Upper lobe of left lung (tissue), 6 donors: ENCODE data around the gene CERKL. TPM values are rescaled to one million over a fixed set of nuclear protein-coding genes. Genes with fewer than 3 reads are reported as not detected.

ENCODE experiments used
- ATAC-seq, 2 donors: fragments of 200-7000 bp; cut with Tn5 transposase; one replicate each; pipeline ENCODE4 v1.9.1; 2022; ENCODE audit warnings: mild to moderate bottlenecking in 2 of 2, moderate library complexity in 2 of 2; ENCODE audit not compliant: low FRiP score in 2 of 2
- DNase-seq, 2 donors: peaks; one replicate each; pipeline ENCODE4 v3.0.0-alpha.2; 2019 to 2020
- H3K27ac ChIP-seq, 4 donors: fragments of 200-600 bp; sonication (generic); one replicate each; pipeline ENCODE4 v1.5.1; 2016 to 2019
- H3K27me3 ChIP-seq, 4 donors: fragments of 200-600 bp; sonication (generic); one replicate each; pipeline ENCODE4 v1.5.1; 2017 to 2019
- H3K36me3 ChIP-seq, 4 donors: fragments of 200-600 bp; sonication (generic); one replicate each; pipeline ENCODE4 v1.5.1; 2016 to 2019
- H3K4me1 ChIP-seq, 4 donors: fragments of 200-600 bp; sonication (generic); one replicate each; pipeline ENCODE4 v1.5.1; 2018 to 2019
- H3K4me3 ChIP-seq, 4 donors: fragments of 200-600 bp; sonication (generic); one replicate each; pipeline ENCODE4 v1.5.1; 2017 to 2019; ENCODE audit warnings: mild to moderate bottlenecking in 2 of 4, moderate library complexity in 1 of 4
- H3K9me3 ChIP-seq, 4 donors: fragments of 200-600 bp; sonication (generic); one replicate each; pipeline ENCODE4 v1.5.1; 2018 to 2019
- EP300 ChIP-seq, 4 donors: sonication (generic); formaldehyde crosslinking; IDR thresholded peaks; one replicate each; pipeline ENCODE4 v1.5.1; 2017; ENCODE audit warnings: antibody characterized with exemption in 4 of 4, control low read depth in 2 of 4
- POLR2A ChIP-seq, 4 donors: fragments of 450-650 bp; IDR thresholded peaks; one replicate each; pipeline ENCODE4 v1.5.1; 2016 to 2017; ENCODE audit warnings: antibody characterized with exemption in 4 of 4, mild to moderate bottlenecking in 2 of 4
- POLR2AphosphoS5 ChIP-seq, 2 donors: sonication (generic); formaldehyde crosslinking; IDR thresholded peaks; one replicate each; pipeline ENCODE4 v1.5.1; 2017; ENCODE audit warnings: antibody characterized with exemption in 2 of 2
- WGBS, 2 donors: methylation state at CpG; one replicate each; pipeline ENCODE4 v1.1.5; 2017 to 2018; 5-methylcytosine and 5-hydroxymethylcytosine counted together
- total RNA-seq, 6 donors: library from RNA; depleted of rRNA in 4 of 6; stranded (reverse); fragments of >200 nt in 4 of 6; gene quantifications; one replicate each; pipeline versions ENCODE4 v1.1.0 to v1.2.1, GENCODE V29; 2016 to 2021
- TF ChIP-seq, protein P1 (sequence below), 6 experiments: fragments of 450-650 bp in 4 of 6; fragments of 200-600 bp in 2 of 6; sonication (generic) in 2 of 6; IDR thresholded peaks; one replicate each; pipeline ENCODE4 v1.5.1; 2016 to 2019; ENCODE audit warnings: antibody characterized with exemption in 6 of 6
- donor health status: DM: no; HTN: no; CAD: no; lungs with moderate emphysema.
- donor health status: DM: no; HTN: yes; CAD: no; lungs with severe emphysema.

Gene CERKL
- total RNA-seq, 6 donors from 2014 or later, result 0.37 to 23.1 (median 1.7) TPM; not detected in 1

DNA sequence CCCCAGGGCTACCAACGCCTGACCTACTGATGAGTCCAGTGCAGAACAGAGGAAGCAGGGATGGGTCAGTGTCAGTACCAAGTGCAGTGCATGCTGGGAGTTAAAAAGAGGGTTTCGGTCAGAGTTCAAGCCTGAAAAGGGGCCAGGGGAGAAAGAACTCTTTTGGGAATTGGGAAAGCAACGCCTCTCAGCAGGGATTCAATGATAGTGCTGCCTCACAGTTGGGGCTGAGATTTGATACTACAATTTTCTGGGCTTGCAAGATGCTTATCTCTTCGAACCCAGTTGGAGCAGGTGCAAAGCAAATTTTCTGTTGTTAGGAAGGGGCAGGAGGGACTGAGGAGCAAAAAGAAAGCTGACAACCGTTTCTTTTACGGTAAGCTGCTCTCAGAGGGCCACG is 82.6 kb downstream of the CERKL start:
- peaks cover 0 to 5% (median 0%) of the 10 kb centered on the region in 4 donors for H3K4me1 ChIP-seq
- 79% methylated on average over 7 of the region's 7 CpGs for WGBS, 2 donors
- no peaks in the 10 kb centered on the region for H3K36me3 ChIP-seq
- TF ChIP-seq POLR2A (IDR thresholded peaks at IDR 0.05), result no peak
- TF ChIP-seq, protein P1, sequence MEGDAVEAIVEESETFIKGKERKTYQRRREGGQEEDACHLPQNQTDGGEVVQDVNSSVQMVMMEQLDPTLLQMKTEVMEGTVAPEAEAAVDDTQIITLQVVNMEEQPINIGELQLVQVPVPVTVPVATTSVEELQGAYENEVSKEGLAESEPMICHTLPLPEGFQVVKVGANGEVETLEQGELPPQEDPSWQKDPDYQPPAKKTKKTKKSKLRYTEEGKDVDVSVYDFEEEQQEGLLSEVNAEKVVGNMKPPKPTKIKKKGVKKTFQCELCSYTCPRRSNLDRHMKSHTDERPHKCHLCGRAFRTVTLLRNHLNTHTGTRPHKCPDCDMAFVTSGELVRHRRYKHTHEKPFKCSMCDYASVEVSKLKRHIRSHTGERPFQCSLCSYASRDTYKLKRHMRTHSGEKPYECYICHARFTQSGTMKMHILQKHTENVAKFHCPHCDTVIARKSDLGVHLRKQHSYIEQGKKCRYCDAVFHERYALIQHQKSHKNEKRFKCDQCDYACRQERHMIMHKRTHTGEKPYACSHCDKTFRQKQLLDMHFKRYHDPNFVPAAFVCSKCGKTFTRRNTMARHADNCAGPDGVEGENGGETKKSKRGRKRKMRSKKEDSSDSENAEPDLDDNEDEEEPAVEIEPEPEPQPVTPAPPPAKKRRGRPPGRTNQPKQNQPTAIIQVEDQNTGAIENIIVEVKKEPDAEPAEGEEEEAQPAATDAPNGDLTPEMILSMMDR (IDR thresholded peaks at IDR 0.05), result no peak
- TF ChIP-seq EP300 (IDR thresholded peaks at IDR 0.05), result no peak
- TF ChIP-seq POLR2AphosphoS5 (IDR thresholded peaks at IDR 0.05), result no peak
- no peaks in the 10 kb centered on the region for H3K9me3 ChIP-seq
- no peaks in the 10 kb centered on the region for H3K27me3 ChIP-seq
- no peak overlapping the region for H3K4me3 ChIP-seq
- no peak overlapping the region for H3K27ac ChIP-seq
- DNase-seq (no peak), ATAC-seq (no peak)

DNA sequence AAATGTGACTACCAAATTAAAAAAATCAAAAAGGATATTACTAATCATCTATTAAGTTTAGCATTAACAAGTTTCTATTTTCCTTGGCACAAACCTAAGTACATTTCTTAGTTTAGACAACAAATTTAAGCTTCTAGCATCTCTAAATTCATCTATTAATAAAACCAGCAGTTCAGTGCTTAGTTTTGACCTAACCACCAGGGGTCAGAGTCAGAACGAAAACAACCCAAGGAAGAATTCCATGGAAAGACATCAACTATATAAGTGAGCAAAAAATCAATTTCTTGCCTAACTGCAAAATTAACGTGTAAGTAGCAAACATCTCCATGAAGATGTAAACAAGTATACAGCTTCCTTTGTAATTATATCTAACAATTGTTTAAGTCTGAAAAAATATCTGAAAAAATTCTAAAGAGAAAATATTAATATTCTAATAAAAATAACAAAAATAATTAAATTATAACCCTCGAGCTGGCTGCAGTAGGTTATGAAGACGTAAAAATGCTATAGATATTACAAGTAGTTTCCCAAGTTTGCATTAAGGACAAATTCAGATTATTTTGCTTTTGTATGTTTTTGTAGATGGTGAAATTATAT is 83.7 kb downstream of the CERKL start:
- no peak overlapping the region for H3K4me3 ChIP-seq
- no peaks in the 10 kb centered on the region for H3K36me3 ChIP-seq
- H3K9me3 ChIP-seq, result no peaks in the 10 kb centered on the region
- WGBS, 2 donors, result 46 to 47% methylated on average over 4 of the region's 4 CpGs
- no peaks in the 10 kb centered on the region for H3K27me3 ChIP-seq
- H3K4me1 ChIP-seq, result peaks cover 0 to 5% (median 0%) of the 10 kb centered on the region in 4 donors
- ATAC-seq (no peak), DNase-seq (no peak)
- H3K27ac ChIP-seq, result no peak overlapping the region
- no peak for TF ChIP-seq POLR2A (IDR thresholded peaks at IDR 0.05)
- TF ChIP-seq, protein P1 (IDR thresholded peaks at IDR 0.05), result peak in 1 of 6 experiments; percentile 19

DNA sequence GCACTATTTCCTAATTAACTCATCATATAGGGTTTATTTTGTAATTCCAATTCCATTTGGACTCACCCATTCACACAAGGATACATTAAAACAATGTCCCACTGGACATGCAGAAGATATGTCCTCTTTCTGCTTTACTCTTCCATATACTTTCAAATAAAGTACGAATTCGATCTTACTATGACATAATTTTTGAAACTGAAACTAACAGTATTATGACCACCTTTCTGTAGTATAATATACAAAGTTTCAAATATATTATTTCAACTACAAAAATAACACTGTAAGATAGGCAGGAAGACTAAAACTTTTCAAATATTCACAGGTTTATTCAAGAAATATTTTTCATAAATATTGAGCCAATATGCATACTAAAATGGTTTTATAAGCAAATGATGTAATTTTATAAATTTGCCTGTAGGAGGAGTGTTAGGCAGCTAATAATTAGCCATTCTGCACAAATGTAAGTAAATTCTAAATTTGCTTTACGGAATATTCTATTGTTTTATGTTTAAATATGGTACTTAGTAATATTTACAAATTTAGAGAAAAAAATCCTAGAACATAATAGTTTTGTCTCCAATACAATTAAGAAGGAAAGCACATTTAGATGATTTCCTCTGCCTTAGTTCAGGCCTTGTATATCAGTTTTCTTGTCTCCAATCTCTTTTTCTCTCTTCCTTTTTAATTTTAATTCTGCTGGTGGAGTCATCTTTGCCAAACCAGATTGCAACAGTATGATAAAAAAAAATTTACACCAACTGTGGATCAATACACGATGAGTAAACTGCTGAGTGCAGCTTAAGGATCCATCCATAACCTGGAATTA is 85.9 kb downstream of the CERKL start:
- TF ChIP-seq, protein P1 (IDR thresholded peaks at IDR 0.05), result peak in 1 of 6 experiments; percentile 12
- TF ChIP-seq POLR2AphosphoS5 (IDR thresholded peaks at IDR 0.05), result no peak
- WGBS, 2 donors, result 76 to 78% methylated on average over 4 of the region's 4 CpGs
- H3K4me1 ChIP-seq, result peaks cover 0 to 5% (median 0%) of the 10 kb centered on the region in 4 donors
- no peak for DNase-seq
- no peaks in the 10 kb centered on the region for H3K9me3 ChIP-seq
- ATAC-seq, result no peak
- no peak overlapping the region for H3K27ac ChIP-seq
- H3K36me3 ChIP-seq, result no peaks in the 10 kb centered on the region
- no peaks in the 10 kb centered on the region for H3K27me3 ChIP-seq
- no peak overlapping the region for H3K4me3 ChIP-seq

DNA sequence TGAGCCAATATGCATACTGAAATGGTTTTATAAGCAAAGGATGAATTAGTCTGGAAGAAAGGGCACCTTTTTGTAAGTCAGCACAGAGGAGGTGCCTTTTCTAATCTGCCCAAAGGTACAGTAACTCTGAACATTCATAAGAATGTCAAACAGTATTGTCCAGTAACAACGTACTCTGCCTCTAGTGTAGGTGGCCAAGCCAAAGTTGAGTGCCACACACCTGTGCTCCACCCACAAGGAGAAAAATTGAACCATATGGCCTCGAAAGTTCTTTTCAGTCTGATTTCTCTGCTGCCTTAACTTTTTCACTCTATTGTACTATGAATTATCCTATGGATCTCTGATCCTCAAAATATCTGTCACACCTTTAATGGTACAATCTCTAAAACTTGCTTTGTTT is 86.8 kb downstream of the CERKL start:
- no peaks in the 10 kb centered on the region for H3K27me3 ChIP-seq
- no peaks in the 10 kb centered on the region for H3K4me1 ChIP-seq
- H3K36me3 ChIP-seq, result no peaks in the 10 kb centered on the region
- no peak overlapping the region for H3K27ac ChIP-seq
- no peak for DNase-seq
- ATAC-seq, result no peak
- no peak overlapping the region for H3K4me3 ChIP-seq
- WGBS, 2 donors, result 79 to 85% methylated on average over 2 of the region's 2 CpGs
- TF ChIP-seq EP300 (IDR thresholded peaks at IDR 0.05) (no peak), POLR2AphosphoS5 (IDR thresholded peaks at IDR 0.05) (no peak), POLR2A (IDR thresholded peaks at IDR 0.05) (no peak)
- TF ChIP-seq, protein P1 (IDR thresholded peaks at IDR 0.05), result no peak
- no peaks in the 10 kb centered on the region for H3K9me3 ChIP-seq
